ENCODE data around the gene DNM1.

Gene DNM1

GRCh38 chr9:128296340-128297220, 93.4 kb downstream of the DNM1 start:
- TF ChIP-seq, protein P1, sequence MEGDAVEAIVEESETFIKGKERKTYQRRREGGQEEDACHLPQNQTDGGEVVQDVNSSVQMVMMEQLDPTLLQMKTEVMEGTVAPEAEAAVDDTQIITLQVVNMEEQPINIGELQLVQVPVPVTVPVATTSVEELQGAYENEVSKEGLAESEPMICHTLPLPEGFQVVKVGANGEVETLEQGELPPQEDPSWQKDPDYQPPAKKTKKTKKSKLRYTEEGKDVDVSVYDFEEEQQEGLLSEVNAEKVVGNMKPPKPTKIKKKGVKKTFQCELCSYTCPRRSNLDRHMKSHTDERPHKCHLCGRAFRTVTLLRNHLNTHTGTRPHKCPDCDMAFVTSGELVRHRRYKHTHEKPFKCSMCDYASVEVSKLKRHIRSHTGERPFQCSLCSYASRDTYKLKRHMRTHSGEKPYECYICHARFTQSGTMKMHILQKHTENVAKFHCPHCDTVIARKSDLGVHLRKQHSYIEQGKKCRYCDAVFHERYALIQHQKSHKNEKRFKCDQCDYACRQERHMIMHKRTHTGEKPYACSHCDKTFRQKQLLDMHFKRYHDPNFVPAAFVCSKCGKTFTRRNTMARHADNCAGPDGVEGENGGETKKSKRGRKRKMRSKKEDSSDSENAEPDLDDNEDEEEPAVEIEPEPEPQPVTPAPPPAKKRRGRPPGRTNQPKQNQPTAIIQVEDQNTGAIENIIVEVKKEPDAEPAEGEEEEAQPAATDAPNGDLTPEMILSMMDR (conservative IDR thresholded peaks at IDR 0.05; ENCODE audit: low read length) = no peak
- DNase-seq (ENCODE audit: low read depth) = no peak
- no peak overlapping the region for H3K4me3 ChIP-seq (ENCODE audit: low read length)

- DNase-seq (ENCODE audit: low read depth) = no peak
- TF ChIP-seq, protein P1 (conservative IDR thresholded peaks at IDR 0.05; ENCODE audit: low read length) = no peak
- no peak overlapping the region for H3K4me3 ChIP-seq (ENCODE audit: low read length)
These were observed 94.1 kb downstream of the DNM1 start for GRCh38 chr9:128297221-128297773.

DNA sequence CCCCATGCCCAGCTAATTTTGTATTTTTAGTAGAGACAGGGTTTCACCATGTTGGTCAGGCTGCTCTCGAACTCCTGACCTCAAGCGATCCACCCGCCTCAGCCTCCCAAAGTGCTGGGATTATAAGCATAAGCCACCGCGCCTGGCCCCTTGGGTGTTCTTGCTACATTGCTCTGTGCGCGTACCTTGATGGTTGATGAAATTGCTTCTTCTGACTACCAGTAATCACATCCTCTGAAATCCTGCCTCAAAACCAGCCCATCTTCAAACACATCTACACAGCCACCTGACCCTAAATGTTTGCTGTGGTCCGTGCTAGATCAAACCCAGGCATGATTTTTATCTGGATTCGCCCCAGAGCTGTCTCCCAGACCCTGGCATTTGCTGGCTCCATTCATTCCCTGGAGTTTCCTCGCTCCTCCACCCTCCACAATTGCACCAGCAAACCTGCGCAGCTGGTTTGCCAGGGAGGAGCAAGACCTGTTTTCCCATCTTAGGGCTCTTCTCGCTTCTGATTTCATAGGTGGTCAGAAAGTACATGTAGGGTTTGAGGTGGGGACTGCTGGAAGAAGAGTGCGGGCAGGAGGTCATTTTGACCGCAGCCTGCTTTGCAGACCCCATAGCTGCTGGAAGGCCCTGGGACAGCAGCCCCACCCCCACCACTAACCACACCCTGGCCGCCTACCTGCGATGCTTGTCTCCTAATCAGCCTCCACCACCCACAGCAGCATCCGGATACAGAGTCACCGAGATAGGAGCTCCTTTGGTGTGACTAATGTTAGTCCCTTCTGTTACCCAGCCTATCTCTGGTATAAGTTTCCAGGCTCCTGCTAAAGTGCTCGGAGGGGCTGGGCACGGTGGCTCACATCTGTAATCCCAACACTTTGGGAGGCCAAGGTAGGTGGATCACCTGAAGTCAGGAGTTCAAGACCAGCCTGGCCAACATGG, 95.6 kb downstream of the DNM1 start:
- no peak for DNase-seq (ENCODE audit: low read depth)
- H3K4me3 ChIP-seq (ENCODE audit: low read length) = no peak overlapping the region
- TF ChIP-seq, protein P1 (conservative IDR thresholded peaks at IDR 0.05; ENCODE audit: low read length) = no peak

DNA sequence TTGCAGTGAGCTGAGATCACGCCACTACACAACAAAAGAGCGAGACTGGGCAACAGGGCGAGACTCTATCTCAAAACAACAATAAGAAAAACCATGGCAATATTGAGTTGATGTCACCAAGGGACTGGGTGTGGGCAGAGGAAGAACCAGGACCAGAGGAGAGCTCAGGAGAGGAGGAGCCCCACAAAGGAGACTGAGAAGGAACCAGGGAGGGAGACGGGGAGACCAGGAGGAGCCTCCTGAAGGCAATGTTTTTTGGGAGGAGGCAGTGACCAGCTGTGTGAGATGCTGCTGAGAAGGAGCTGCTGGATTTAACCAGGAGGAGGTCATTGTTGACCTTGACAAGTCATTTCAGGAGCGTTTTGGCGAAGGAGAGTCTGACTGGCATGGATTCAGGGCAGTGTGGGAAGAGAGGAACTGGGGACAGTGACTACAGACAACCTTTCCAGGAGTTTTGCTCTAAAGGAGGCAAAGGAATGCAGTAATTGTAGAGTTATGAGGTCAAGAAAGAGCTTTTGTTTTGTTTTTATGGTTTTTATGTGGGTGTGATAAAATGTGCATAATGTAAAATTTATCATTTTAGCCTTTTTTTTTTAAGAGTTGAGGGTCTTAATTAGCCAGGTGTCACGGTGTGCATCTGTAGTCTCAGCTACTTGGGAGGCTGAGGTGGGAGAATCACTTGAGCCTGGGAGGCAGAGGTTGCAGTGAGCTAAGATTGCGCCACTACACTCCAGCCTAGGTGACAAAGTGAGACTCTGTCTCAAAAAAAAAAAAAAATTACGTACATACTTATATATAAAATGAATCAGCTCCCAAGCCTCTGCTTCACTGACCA, 101.2 kb downstream of the DNM1 start:
- no peak overlapping the region for H3K4me3 ChIP-seq (ENCODE audit: low read length)
- DNase-seq (ENCODE audit: low read depth) = peak; percentile 58
- TF ChIP-seq, protein P1 (conservative IDR thresholded peaks at IDR 0.05; ENCODE audit: low read length) = no peak

Measured in AG10803 (cell line).